Urinary bladder (tissue), 4 donors: ENCODE results near the gene CDC37. TPM values are rescaled to one million over a fixed set of nuclear protein-coding genes. Genes with fewer than 3 reads are reported as not detected.

Experiments used
- DNase-seq: peaks from one replicate; pipeline ENCODE4 v3.0.0-alpha.2; 2015; ENCODE audit errors: extremely low spot score
- H3K27ac ChIP-seq: one replicate; pipeline ENCODE4 v1.5.1; 2013; ENCODE audit warnings: low read depth, mild to moderate bottlenecking, moderate library complexity
- H3K36me3 ChIP-seq: one replicate; pipeline ENCODE4 v1.6.1; 2013; ENCODE audit warnings: mild to moderate bottlenecking, moderate library complexity; ENCODE audit not compliant: insufficient read depth
- H3K4me1 ChIP-seq: one replicate; pipeline ENCODE4 v1.6.1; 2013; ENCODE audit warnings: mild to moderate bottlenecking, moderate library complexity; ENCODE audit not compliant: insufficient read depth
- H3K4me3 ChIP-seq: one replicate; pipeline ENCODE4 v1.5.1; 2013; ENCODE audit warnings: low read depth, low read length
- WGBS: extraction: QIAGEN DNeasy Blood & Tissue Kit; methylation state at CpG from one replicate; pipeline ENCODE4 v1.1.7; 2013; 5-methylcytosine and 5-hydroxymethylcytosine counted together
- polyA plus RNA-seq: library from polyadenylated mRNA; stranded (reverse); fragments of 200-250 nt; gene quantifications from one replicate; pipeline ENCODE4 v1.2.3, GENCODE V29; 2013
- total RNA-seq: library from RNA; depleted of rRNA; stranded (reverse); fragments of >200 nt; gene quantifications from one replicate; pipeline ENCODE4 v1.2.3, GENCODE V29; 2014
- donor health status: healthy with polysubstance abuse.
- donor health status: healthy.

Gene CDC37
- total and polyA plus RNA-seq, 2 donors = 59.5 to 203 TPM

- no peak overlapping the region for H3K27ac ChIP-seq
- no peak for DNase-seq
- no peaks in the 10 kb centered on the region for H3K4me1 ChIP-seq
- H3K4me3 ChIP-seq = no peak overlapping the region
- H3K36me3 ChIP-seq = no peaks in the 10 kb centered on the region
- 77% methylated on average over 10 of the region's 10 CpGs for WGBS
Measured at GRCh38 chr19:10344780-10345179, 58.6 kb downstream of the CDC37 start.

GRCh38 chr19:10343495-10343894 is 59.8 kb downstream of the CDC37 start:
- no peak for DNase-seq
- no peaks in the 10 kb centered on the region for H3K4me1 ChIP-seq
- WGBS = 77% methylated on average over 2 of the region's 2 CpGs
- H3K27ac ChIP-seq = no peak overlapping the region
- H3K36me3 ChIP-seq = no peaks in the 10 kb centered on the region
- no peak overlapping the region for H3K4me3 ChIP-seq

Other genes starting within 250 kb of the CDC37 start
- gene DNMT1, start 208.6 kb downstream of the CDC37 start, total RNA-seq = 35.5 TPM
- 32.5 TPM for gene DNMT1, start 208.6 kb downstream of the CDC37 start, polyA plus RNA-seq
- 26.4 TPM for gene S1PR2, start 172.2 kb downstream of the CDC37 start, total RNA-seq
- 11.5 TPM for gene S1PR2, start 172.2 kb downstream of the CDC37 start, polyA plus RNA-seq
- 9.9 TPM for gene MRPL4, start 151.3 kb downstream of the CDC37 start, total RNA-seq
- gene MRPL4, start 151.3 kb downstream of the CDC37 start, polyA plus RNA-seq = 77.4 TPM
- gene ICAM1, start 132.4 kb downstream of the CDC37 start, total RNA-seq = 7.7 TPM
- 26.4 TPM for gene ICAM1, start 132.4 kb downstream of the CDC37 start, polyA plus RNA-seq
- 2.6 TPM for gene ICAM4, start 116.6 kb downstream of the CDC37 start, total RNA-seq
- gene ICAM4, start 116.6 kb downstream of the CDC37 start, polyA plus RNA-seq = 1.4 TPM
- gene ICAM5, start 113.6 kb downstream of the CDC37 start, total RNA-seq = 0.53 TPM
- gene ICAM5, start 113.6 kb downstream of the CDC37 start, polyA plus RNA-seq = 1.8 TPM
- gene ZGLP1, start 93.7 kb downstream of the CDC37 start, total RNA-seq = 1.1 TPM
- gene ZGLP1, start 93.7 kb downstream of the CDC37 start, polyA plus RNA-seq = 3.4 TPM
- gene FDX2, start 87.5 kb downstream of the CDC37 start, total RNA-seq = 5.7 TPM
- 22.0 TPM for gene FDX2, start 87.5 kb downstream of the CDC37 start, polyA plus RNA-seq
- 8.5 TPM for gene RAVER1, start 70.0 kb downstream of the CDC37 start, total RNA-seq
- 27.0 TPM for gene RAVER1, start 70.0 kb downstream of the CDC37 start, polyA plus RNA-seq
- 3.8 TPM for gene ICAM3, start 63.9 kb downstream of the CDC37 start, total RNA-seq
- 9.7 TPM for gene ICAM3, start 63.9 kb downstream of the CDC37 start, polyA plus RNA-seq
- gene TYK2, start 23.0 kb downstream of the CDC37 start, total RNA-seq = 55.5 TPM
- 72.1 TPM for gene TYK2, start 23.0 kb downstream of the CDC37 start, polyA plus RNA-seq
- gene PDE4A, start 17.0 kb upstream of the CDC37 start, total RNA-seq = 5.6 TPM
- 18.6 TPM for gene PDE4A, start 17.0 kb upstream of the CDC37 start, polyA plus RNA-seq
- gene KEAP1, start 99.8 kb upstream of the CDC37 start, total RNA-seq = 30.4 TPM
- gene KEAP1, start 99.8 kb upstream of the CDC37 start, polyA plus RNA-seq = 80.1 TPM
- gene S1PR5, start 113.9 kb upstream of the CDC37 start, total RNA-seq = 3.2 TPM
- gene S1PR5, start 113.9 kb upstream of the CDC37 start, polyA plus RNA-seq = 1.8 TPM
- gene ATG4D, start 140.4 kb upstream of the CDC37 start, total RNA-seq = 6.0 TPM
- gene ATG4D, start 140.4 kb upstream of the CDC37 start, polyA plus RNA-seq = 25.9 TPM
- gene KRI1, start 162.5 kb upstream of the CDC37 start, total RNA-seq = 7.7 TPM
- gene KRI1, start 162.5 kb upstream of the CDC37 start, polyA plus RNA-seq = 29.9 TPM
- gene CDKN2D, start 165.4 kb upstream of the CDC37 start, total RNA-seq = 6.2 TPM
- gene CDKN2D, start 165.4 kb upstream of the CDC37 start, polyA plus RNA-seq = 24.7 TPM
- gene AP1M2, start 183.8 kb upstream of the CDC37 start, total RNA-seq = 9.4 TPM
- 9.3 TPM for gene AP1M2, start 183.8 kb upstream of the CDC37 start, polyA plus RNA-seq
- 40.7 TPM for gene SLC44A2, start 222.0 kb upstream of the CDC37 start, total RNA-seq
- gene SLC44A2, start 222.0 kb upstream of the CDC37 start, polyA plus RNA-seq = 76.5 TPM